Left colon (tissue), 2 donors: ENCODE measurements around the gene CD247. TPM values are rescaled to one million over a fixed set of nuclear protein-coding genes. Genes with fewer than 3 reads are reported as not detected.

ENCODE experiments used
- ATAC-seq: fragments of 200-7000 bp; cut with Tn5 transposase; one replicate; pipeline ENCODE4 v1.9.1; 2020; ENCODE audit warnings: mild to moderate bottlenecking, moderate library complexity
- DNase-seq, 2 donors: peaks; one replicate each; pipeline ENCODE4 v3.0.0-alpha.2; 2020
- intact Hi-C, 2 donors: fragments of 100-400 bp; cut with DNase I in 1 of 2; cut with micrococcal nuclease in 1 of 2; formaldehyde crosslinking; loops; one replicate each; pipeline versions ENCODE4 v1.11.2 to v1.14.0; 2022; cut with DNase I, micrococcal nuclease
- total RNA-seq, 2 donors: library from RNA; stranded (reverse); fragmentation: NEBNext Ultra II Directional; extraction: Animal tissue kit (Norgen Biotek cat#: 25700); gene quantifications; one replicate each; pipeline ENCODE4 v1.2.1, GENCODE V29; 2021
- donor health status: DM: no; HTN: no; CAD: no.
- donor health status: DM: yes; HTN: yes; CAD: no.

CD247 gene
- total RNA-seq, 2 donors from 2014 or later = 2.0 to 5.2 TPM

- intact Hi-C loops = no loop called here
- ATAC-seq = no peak
- DNase-seq = no peak
Observed at GRCh38 chr1:167404908-167405307, 113.4 kb downstream of the CD247 start.

- no peak for ATAC-seq
- intact Hi-C loops = no loop called here
- DNase-seq = no peak
Observed at GRCh38 chr1:167404161-167404888, 114.0 kb downstream of the CD247 start.

DNA sequence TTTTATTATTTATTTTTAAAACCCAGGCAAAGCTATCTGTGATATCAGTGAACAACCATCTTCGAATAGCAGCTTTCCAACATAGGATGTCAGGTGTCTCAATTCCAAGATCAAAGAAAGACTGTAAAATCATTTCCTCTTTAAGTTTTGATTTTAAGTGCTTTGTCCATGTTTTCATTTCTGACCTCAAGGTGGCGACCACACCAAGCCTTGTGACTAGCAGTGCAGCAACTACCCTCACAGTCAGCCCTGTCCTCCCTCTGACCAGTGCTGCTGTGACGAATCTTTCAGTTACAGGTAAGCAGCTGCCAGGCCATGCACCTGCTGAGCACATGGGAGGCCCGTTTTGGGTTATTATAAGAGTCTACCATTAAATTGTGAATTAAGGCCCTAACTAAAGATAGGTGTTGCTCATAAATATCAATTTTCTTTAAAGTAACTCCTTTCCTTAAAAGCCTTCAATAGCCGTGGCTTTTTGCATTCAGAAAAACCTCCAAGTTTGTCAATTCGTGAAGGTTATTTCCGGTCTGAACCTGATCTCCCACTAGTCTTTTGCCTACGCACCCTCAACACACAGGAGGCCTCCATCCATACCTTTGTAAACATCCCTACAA, 117.0 kb downstream of the CD247 start:
- intact Hi-C loops = no loop called here
- ATAC-seq (peak; percentile 100), DNase-seq (peak; percentile 69 to 70)

DNA sequence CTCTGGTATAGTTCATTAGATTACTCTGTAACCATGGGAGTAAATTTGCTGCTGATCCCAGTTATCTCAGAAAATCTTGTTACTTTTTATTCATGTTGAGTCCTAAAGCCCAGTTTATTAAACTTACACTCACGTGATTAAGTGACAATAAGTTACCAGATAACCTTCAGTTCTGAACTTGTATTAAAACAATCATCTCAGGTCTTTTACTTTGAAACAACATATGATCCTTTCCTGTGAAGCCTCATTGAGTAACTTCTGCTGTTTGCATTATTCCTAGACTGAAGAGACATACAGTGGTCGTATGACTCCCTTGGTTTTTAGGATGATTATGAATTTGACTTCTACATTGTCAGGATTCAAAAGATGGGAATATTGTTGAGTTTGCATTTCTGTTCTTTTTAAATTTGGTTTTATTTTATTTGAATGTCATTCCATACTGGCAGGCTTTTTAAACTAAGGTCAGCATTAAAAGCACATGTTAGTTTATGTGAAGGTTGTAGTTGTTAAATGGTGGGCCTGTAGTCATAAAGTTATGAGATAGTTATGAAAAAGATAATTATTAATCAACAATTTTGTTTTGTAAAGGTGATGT, 117.9 kb downstream of the CD247 start:
- DNase-seq = no peak
- no peak for ATAC-seq
- intact Hi-C loops = no loop called here

DNA sequence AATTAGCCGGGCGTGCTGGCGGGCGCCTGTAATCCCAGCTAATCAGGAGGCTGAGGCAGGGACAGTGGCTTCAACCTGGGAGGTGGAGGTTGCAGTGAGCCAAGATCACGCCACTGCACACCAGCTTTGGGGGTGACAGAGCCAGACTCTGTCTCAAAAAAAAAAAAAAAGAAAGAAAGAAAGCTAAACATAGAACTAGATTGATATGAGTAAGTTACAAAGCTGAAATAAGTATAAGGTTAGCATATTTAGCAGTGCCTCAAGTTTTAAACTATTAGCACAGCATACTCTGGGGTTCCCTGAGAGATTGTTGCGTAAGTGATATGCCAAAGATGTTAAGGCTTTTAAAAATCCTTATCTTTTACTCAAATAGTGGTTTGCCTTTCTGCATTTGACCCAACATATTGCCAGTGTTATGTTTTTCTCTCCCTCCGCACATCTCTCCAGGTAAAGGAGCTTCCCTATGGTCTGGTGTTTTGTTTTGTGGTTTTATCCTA, 126.1 kb downstream of the CD247 start:
- DNase-seq (no peak), ATAC-seq (no peak)
- intact Hi-C loops = no loop called here

GRCh38 chr1:167388976-167389375, 129.4 kb downstream of the CD247 start:
- intact Hi-C loops = no loop called here
- DNase-seq (no peak), ATAC-seq (no peak)

DNA sequence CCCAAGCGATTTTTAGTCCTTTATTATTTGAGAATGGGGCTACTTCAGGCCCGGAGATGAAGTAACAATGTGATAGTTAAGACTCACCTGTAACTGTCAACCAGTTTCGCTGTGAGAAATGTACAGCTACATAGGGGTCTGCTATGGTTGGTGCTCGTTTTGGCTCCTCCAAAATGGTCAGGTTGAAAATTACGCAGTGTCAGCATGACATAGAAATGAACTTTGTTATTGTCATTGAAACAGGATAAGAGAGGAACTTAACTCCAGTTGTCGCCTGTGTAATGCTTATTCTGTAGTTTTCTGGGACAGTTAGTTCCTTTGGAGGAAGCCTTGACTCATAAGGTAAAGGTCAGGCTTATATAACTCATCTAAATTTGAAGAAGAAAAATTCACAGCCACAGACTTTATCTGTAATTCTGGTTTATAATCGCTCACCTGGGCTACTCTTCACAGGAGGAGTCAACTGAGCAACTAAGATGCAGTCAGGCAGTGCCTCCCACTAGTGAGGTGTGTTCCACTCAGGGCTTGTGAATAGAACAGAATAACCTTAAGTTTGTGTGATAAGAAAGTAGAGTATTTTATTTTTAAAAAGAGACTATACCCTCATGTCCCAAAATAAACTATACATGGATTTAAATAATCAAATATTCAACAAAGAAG, 130.9 kb downstream of the CD247 start:
- DNase-seq (no peak), ATAC-seq (peak; percentile 34)
- intact Hi-C loops = no loop called here

Other genes starting within 250 kb of the CD247 start
- gene CREG1, start 35.2 kb upstream of the CD247 start, total RNA-seq = 10 to 100 TPM; 48.9 to 67.9 TPM
- 1 to 10 TPM; 5.5 to 8.6 TPM for gene RCSD1, start 111.7 kb upstream of the CD247 start, total RNA-seq
- gene MPZL1, start 203.5 kb upstream of the CD247 start, total RNA-seq = 100 to 1,000 TPM; 117 to 118 TPM